Glutamatergic neuron (in vitro differentiated cells): ENCODE data around the gene MROH7. TPM values are rescaled to one million over a fixed set of nuclear protein-coding genes. Genes with fewer than 3 reads are reported as not detected.

ENCODE experiments used
- DNase-seq: peaks from one replicate; pipeline ENCODE4 v3.0.0; 2022
- H3K27ac Mint-ChIP-seq: one replicate; pipeline ENCODE4 v1.8.0; 2020; ENCODE audit warnings: mild to moderate bottlenecking, mixed read lengths, inconsistent platforms; ENCODE audit not compliant: unreplicated experiment
- H3K27me3 Mint-ChIP-seq: one replicate; pipeline ENCODE4 v1.8.0; 2020; ENCODE audit warnings: mild to moderate bottlenecking, moderate library complexity, mixed read lengths, inconsistent platforms; ENCODE audit not compliant: unreplicated experiment
- H3K36me3 Mint-ChIP-seq: one replicate; pipeline ENCODE4 v1.8.0; 2020; ENCODE audit warnings: mild to moderate bottlenecking, mixed read lengths, inconsistent platforms; ENCODE audit not compliant: unreplicated experiment
- H3K4me1 Mint-ChIP-seq: one replicate; pipeline ENCODE4 v1.8.0; 2020; ENCODE audit warnings: mild to moderate bottlenecking, low read depth, mixed read lengths, inconsistent platforms; ENCODE audit not compliant: unreplicated experiment
- H3K4me3 Mint-ChIP-seq: one replicate; pipeline ENCODE4 v1.8.0; 2020; ENCODE audit warnings: mild to moderate bottlenecking, mixed read lengths, inconsistent platforms; ENCODE audit not compliant: unreplicated experiment
- H3K9me3 Mint-ChIP-seq: one replicate; pipeline ENCODE4 v1.8.0; 2020; ENCODE audit warnings: mild to moderate bottlenecking, moderate library complexity, mixed read lengths, inconsistent platforms; ENCODE audit not compliant: unreplicated experiment
- total RNA-seq: library from RNA; stranded (reverse); fragmentation: NEBNext Ultra II Directional; extraction: Animal tissue kit (Norgen Biotek cat#: 25700); gene quantifications from one replicate; pipeline ENCODE4 v1.2.1, GENCODE V29; 2021; ENCODE audit not compliant: unreplicated experiment
- TF ChIP-seq, protein P1 (sequence below): fragments of 200-600 bp; sonication (generic); IDR thresholded peaks from one replicate; pipeline ENCODE4 v1.5.0; 2021; ENCODE audit not compliant: partially characterized antibody, unreplicated experiment

MROH7 gene
- total RNA-seq, 1 donor from 2014 or later, result not detected

- no peaks in the 10 kb centered on the region for H3K27me3 Mint-ChIP-seq
- H3K9me3 Mint-ChIP-seq, result peaks cover 3% of the 10 kb centered on the region
- no peak overlapping the region for H3K4me3 Mint-ChIP-seq
- H3K27ac Mint-ChIP-seq, result no peak overlapping the region
- H3K36me3 Mint-ChIP-seq, result peaks cover 5% of the 10 kb centered on the region
- H3K4me1 Mint-ChIP-seq, result no peaks in the 10 kb centered on the region
- TF ChIP-seq, protein P1, sequence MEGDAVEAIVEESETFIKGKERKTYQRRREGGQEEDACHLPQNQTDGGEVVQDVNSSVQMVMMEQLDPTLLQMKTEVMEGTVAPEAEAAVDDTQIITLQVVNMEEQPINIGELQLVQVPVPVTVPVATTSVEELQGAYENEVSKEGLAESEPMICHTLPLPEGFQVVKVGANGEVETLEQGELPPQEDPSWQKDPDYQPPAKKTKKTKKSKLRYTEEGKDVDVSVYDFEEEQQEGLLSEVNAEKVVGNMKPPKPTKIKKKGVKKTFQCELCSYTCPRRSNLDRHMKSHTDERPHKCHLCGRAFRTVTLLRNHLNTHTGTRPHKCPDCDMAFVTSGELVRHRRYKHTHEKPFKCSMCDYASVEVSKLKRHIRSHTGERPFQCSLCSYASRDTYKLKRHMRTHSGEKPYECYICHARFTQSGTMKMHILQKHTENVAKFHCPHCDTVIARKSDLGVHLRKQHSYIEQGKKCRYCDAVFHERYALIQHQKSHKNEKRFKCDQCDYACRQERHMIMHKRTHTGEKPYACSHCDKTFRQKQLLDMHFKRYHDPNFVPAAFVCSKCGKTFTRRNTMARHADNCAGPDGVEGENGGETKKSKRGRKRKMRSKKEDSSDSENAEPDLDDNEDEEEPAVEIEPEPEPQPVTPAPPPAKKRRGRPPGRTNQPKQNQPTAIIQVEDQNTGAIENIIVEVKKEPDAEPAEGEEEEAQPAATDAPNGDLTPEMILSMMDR, result no peak
- DNase-seq, result no peak
Observed at GRCh38 chr1:54651608-54652007, 10.0 kb downstream of the MROH7 start.

DNA sequence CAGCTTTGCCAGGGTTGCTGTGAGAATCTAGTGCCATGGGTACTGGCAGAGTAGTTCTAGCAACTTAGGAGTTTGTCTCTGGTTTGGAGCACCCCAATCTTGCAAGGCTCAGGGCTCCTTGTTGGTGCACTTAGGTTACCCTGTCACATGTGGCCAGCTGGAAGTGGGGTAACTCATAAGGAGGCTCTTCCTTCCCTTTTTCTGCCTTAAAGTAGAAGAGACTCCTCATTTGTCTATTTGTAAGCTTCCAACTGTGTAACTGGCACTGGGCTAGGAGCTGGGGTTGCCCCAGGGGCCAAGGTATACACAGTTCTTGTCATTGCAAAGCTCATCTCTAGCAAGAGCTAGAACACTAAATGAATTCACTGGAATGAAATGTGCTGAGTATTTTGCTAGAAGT, 10.6 kb downstream of the MROH7 start:
- Mint-ChIP-seq H3K9me3 (peaks cover 3% of the 10 kb centered on the region), H3K4me1 (no peaks in the 10 kb centered on the region), H3K27me3 (no peaks in the 10 kb centered on the region), H3K4me3 (no peak overlapping the region), H3K36me3 (peaks cover 5% of the 10 kb centered on the region), H3K27ac (no peak overlapping the region)
- TF ChIP-seq, protein P1, result no peak
- DNase-seq, result no peak

DNA sequence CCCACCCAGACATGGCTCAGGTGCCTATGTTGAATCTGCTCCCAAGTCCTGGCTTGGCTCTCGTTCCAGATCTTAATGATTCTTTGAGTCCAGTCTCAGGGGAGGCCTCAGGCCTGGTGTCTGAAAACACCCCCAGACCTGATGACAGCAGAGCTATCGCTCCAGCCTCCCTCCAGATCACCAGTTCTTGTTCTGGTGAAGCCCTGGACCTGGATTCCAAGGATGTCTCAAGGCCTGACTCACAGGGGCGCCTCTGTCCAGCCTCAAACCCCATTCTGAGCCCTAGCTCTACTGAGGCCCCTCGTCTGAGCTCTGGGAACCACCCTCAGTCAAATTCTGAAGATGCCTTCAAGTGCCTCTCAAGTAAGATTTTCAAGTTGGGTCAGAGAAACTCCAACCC, 11.4 kb downstream of the MROH7 start:
- H3K4me1 Mint-ChIP-seq, result no peaks in the 10 kb centered on the region

DNA sequence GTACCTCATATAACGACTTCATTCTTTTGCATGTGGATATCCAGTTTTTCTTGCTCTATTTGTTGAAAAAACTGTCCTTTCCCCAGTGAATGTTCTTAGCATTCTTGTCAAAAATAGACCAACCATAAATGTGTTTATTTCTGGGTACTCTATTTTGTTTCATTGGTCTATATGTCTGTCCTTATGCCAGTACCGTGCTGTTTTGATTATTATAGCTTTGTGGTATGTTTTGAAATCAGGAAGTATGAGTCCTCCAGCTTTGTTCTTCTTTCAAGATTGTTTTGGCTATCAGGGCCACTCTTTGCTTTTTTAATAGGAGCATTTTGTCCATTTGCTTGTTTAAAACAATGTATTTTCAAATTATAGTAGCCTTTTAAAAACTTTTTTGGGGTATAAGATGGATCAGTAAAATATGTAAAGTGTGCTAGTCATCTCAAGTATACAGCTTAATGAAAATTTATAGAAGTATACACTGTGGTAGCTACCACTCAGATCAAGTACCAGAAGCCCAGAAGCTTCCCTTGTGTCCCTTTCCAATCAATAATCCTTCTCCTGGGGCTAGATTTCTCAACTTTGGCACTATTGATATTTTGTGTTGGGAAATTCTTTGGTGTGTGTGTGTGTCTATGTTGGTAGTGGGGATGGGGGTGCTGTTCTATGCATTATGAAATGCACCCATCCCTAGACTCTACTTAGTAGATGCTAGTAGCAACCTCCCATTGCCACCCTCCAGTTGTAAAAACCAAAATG, 16.8 kb downstream of the MROH7 start:
- Mint-ChIP-seq H3K4me3 (no peak overlapping the region), H3K4me1 (no peaks in the 10 kb centered on the region), H3K27me3 (no peaks in the 10 kb centered on the region), H3K9me3 (no peaks in the 10 kb centered on the region), H3K36me3 (peaks cover 9% of the 10 kb centered on the region), H3K27ac (no peak overlapping the region)
- TF ChIP-seq, protein P1, result no peak
- DNase-seq, result no peak

More for the DNA sequence above, 11.4 kb downstream of the MROH7 start:
- Mint-ChIP-seq H3K36me3 (peaks cover 9% of the 10 kb centered on the region), H3K9me3 (peaks cover 3% of the 10 kb centered on the region), H3K27ac (no peak overlapping the region), H3K4me3 (no peak overlapping the region), H3K27me3 (no peaks in the 10 kb centered on the region)
- no peak for DNase-seq
- TF ChIP-seq, protein P1, result no peak

DNA sequence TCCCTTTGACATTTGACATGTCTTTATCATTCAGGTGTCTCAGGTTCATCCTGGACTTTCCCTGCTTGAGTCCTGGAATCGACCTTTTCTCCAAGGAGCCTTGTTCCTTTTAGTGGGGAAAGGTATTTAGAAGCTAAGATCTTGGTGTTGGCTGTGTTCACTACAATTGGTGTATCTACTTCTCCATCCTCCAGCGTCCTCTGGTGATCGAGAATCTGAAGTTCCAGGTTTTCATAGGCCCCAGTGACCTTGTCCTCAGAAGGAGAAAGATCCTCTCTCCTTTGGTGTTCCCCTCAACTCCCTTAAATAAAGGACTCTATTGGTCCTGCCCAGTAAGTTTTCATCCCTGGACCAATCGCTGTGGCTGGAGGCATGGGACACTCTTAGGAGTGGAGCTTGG, 22.1 kb downstream of the MROH7 start:
- Mint-ChIP-seq H3K4me1 (no peaks in the 10 kb centered on the region), H3K4me3 (no peak overlapping the region), H3K27me3 (no peaks in the 10 kb centered on the region), H3K27ac (no peak overlapping the region), H3K9me3 (no peaks in the 10 kb centered on the region), H3K36me3 (peaks cover 4% of the 10 kb centered on the region)
- no peak for DNase-seq
- TF ChIP-seq, protein P1, result no peak
